ENCODE data around the gene ATP8A1.
"Not testable (repeated sequence)": the region's sequence is repeated elsewhere in the genome, so short reads cannot be mapped to it uniquely, and the experiment has no call there.

Gene ATP8A1

DNA sequence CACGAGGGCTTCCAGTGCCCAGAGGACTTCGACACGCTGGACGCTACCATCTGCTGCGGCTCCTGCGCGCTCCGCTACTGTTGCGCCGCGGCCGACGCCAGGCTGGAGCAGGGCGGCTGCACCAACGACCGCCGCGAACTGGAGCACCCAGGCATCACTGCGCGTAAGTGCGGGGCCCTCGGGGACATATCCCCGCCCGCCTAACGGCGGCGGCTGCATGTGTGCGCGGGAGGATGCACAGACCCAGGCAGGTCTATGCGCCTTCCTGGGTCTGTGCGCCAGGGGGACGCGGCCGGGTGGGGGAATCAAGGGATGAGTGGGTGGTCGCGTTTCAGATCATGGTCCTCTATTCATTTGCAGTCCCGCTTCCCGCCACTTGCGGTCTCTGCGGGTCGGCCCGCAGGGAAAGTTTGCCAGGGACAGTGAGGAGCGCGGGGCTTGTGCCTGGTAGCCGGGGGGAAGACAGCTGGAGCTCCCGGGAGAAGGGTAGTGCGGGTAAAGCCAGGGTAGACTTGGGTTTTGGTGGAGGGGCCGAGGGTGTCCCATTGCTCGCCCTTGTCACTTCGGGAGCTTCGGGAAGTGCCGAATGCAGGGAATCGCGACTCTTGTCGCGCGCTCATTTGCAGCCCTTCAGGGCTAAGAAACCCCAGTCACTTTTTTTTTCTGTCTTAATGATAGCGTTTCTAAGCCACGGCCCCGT is 258.6 kb downstream of the ATP8A1 start:
- DNase-seq: no peak

DNA sequence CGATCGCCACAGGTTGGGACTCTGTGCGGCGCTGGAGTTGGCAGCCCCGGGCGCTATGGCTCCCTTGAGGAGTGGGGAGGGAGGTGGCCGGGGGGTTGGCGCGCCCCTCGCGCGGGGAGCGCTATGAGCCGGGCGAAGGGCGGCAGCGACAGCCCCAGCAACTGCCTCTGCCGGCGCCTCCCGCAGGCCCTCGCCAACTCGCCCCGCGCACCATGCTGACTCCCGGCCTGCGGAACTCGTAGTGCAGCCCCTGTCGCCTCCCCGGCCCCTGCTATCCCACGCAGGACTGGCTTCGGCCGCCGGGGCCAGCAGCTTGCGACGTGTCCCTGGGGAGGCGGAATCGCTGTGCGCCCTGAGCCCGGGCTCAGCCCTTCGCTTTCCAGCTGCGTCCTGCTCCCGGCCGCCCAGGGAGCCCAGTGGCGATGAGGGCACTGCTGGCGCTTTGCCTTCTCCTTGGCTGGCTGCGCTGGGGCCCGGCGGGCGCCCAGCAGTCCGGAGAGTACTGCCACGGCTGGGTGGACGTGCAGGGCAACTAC is 259.2 kb downstream of the ATP8A1 start:
- no peak for DNase-seq

DNA sequence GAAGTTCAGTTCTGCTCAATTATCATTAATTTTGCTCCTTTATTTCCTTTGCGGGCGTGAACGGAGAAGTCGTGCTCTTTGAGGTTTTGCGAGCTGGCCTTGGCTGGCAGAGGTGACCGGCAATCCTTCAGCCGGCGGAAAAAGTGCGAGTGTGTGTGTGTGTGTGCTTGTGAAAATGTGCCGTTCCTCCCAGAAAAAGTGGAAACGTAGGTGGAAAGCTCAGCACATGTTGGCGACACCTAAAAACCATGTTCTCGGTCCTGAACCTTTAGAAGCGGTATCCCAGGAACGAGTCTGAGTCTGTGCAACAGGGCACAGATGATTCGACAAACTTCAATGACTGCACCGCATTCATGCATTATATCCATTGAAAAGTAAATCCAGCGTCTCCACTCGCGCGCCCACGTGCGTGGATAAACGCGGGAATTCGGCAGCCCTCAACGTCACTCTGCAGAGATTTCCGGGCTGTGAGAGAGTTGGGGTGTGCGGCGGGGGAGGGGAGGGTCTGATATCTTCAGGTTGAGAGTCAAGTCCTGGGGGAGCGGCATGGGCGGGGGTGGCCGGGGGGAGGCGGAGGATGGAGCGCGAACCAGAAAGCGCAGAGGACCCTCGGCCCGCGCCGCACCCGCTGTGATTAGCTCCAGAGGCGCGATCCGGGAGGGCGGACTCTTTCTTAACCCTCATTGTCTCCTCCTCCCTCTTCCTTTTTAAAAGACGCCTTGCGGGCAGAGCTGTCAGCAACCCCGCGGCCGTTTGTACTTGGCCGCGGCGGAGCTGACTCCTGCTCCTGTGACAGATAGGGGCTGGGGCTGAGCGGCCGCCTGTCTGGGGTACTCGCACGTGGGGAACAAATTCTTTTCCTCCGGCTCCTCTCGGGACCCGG is 259.9 kb downstream of the ATP8A1 start, which contains the start of gene SHISA3:
Gene SHISA3, plus strand, starts transcription at position 737 of the 883 bp plus-strand sequence. CDS start 569 bp downstream, outside the sequence.
- peak in 1 of 2 donors; percentile 7 for DNase-seq

- DNase-seq: no peak
Measured at GRCh38 chr4:42396361-42396751, 260.5 kb downstream of the ATP8A1 start.

GRCh38 chr4:42395595-42395994 is 261.3 kb downstream of the ATP8A1 start:
- DNase-seq: no peak

DNA sequence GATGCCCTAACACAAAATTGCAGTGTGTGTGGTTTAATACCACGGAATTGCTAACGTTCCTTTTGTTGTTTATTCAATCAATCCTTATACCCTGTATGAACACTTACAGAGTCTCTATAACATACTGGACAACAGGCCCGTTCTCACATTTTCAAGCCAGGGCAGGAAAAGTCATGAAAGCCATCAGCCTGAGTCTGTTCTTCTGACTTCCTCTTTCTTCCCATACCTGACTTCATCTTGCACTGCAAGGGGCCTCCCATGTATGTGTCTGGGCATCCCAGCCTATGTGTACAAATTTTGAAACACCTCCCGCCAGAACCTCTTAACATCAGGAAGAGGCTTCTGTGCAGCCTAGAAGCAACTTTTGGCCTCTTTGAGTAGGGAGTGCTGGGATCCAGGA is 264.5 kb downstream of the ATP8A1 start:
- no peak for DNase-seq

GRCh38 chr4:42391981-42392380 is 264.9 kb downstream of the ATP8A1 start:
- DNase-seq: no peak

- DNase-seq: no peak
Measured at GRCh38 chr4:42391355-42391664, 265.6 kb downstream of the ATP8A1 start.

DNA sequence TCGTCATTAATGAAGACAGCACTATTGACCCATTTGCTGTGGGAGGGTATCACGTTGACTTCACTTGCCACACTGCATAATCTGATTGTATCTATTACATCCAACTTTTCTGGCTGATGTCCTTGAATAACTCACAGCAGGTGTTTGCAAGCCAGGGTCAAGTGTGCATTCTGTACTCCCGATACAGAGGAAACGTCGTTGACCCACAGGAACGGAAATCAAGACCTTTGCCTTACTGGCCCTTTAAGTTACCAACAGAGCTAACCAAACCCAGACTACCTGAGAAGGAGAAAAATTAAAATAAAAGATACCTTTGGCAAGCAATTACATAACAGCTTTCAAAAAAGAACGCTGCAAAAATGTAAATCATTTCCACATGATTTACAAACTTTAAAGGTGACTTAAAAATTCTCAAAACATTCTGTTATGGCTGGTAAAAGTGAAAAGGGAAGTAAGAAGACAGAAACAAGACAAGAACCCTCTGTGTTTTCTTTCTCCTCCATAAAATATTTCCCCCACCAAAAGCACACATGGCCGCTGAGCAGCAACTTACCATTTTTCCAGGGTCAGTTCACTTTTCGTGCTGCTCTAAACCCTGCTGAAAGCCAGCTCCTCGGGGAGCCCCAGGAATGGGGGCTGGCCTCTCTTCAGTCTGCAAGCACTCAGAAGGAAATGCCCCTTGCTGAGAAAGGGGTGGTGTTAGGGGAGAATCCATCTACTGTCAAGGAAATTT is 266.1 kb downstream of the ATP8A1 start:
- DNase-seq: no peak

DNA sequence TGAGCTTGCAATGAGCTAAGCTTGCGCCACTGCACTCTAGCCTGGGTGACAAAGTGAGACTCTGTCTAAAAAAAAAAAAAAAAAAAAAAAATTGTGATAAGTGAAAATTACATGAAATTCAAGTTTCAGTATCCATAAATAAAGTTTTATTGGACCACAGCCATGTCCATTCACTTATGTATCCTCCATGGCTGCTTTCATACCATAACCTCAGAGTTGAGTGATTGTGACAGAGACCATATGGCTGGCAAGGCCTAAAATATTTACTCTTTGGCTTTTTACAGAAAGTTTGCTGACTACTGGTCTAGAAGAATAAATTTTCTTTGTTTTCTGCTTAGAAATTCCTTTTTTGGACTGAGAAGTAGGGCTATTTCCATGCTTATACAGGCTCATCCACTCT is 271.4 kb downstream of the ATP8A1 start:
- DNase-seq: no peak

DNA sequence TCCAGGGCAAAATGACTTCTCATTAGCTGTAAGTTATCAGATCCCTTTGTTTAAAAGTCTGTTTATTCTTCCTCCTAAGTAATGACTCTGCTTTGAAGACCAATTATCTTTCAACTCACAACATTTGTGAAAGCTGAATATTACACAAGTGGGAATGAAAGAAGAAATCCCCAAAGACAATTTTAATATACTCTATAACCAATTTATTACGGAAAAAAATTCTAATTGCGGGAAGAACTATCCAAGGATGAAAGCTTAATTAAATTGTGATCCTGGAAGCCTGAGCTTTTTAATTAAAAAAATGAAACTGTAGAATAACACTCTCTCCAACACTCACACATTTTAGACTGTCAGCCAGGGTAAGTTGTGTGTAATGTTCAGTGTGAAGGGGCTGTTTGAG is 275.2 kb downstream of the ATP8A1 start:
- DNase-seq: no peak

DNA sequence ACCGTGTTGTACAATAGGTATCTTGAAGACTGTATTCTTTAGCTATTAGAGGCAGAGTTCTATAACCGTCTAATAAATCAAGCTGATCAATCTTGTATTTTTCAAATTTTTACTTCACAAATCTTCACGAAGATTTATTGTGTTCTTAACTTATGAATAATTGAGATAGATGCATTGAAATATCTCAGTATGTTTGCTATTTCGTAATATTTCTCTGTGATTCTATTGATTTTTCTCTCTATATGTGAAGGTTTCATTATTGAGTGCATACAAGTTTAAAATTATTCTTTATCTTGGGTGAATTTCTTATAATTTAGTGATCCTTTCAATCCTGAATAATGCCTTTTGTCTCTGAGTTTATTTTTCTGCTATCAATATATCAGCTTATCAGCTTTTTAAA is 279.4 kb downstream of the ATP8A1 start:
- DNase-seq: no peak

DNA sequence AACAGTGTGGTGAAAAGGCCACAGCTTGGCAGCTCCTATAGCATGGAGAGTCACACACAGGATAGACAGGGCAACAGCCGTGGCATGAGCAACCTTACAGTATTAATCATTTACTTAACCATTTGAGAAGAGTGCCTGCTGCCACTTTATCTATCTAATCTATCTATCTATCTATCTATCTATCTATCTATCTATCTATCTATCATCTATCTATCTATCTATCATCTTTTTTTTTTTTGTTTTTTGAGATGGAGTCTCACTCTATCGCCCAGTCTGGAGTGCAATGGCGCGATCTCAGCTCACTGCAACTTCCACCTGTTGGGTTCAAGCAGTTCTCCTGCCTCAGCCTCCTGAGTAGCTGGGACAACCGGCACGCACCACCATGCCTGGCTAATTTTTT is 284.6 kb downstream of the ATP8A1 start:
- not testable (repeated sequence) for DNase-seq

- peak; percentile 22 to 33 for DNase-seq
Measured at GRCh38 chr4:42371305-42372252, 285.3 kb downstream of the ATP8A1 start.

DNA sequence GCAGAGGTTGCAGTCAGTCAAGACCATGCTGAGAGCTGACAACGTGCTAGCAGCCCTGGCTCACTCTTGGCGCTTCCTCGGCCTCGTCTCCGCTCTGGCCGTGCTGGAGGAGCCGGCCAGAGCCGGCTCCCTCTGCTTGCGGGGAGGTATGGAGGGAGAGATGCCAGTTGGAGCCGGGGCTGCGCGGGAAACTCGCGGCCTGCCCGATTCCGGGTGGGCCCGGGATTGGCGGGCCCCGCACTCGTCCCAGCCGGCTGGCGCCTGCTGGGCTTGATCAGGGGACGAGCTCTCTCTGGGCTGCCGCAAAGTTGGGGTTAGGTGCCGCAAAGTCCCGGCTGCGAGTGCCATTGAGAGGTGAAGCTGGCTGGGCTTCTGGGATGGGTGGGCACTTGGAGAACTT is 287.4 kb downstream of the ATP8A1 start:
- no peak for DNase-seq

DNA sequence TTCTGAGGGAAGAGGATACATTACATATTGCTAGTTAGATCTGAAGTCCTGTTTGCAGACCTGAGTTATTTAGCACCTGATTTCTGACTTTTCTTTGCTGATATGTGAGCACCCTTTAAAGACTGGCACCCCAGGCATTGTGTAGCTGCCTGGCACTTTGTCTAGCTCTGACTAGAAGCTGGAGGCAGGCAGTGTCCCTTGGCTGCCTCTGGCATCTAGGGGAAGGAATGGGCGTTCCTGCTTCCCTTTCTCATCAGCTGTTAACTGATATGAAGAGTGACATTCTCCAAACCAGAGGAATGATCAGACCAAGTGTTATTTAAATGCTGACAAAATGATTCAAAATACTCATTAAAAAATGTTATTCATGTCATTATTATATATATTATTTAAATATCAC is 289.9 kb downstream of the ATP8A1 start:
- no peak for DNase-seq

GRCh38 chr4:42364266-42365053 is 292.4 kb downstream of the ATP8A1 start:
- no peak for DNase-seq

GRCh38 chr4:42363614-42364013 is 293.3 kb downstream of the ATP8A1 start:
- DNase-seq: no peak

GRCh38 chr4:42362591-42362990 is 294.3 kb downstream of the ATP8A1 start:
- DNase-seq: no peak

- DNase-seq: no peak
Measured at GRCh38 chr4:42361456-42361855, 295.4 kb downstream of the ATP8A1 start.

- DNase-seq: no peak
Measured at GRCh38 chr4:42360256-42360669, 296.6 kb downstream of the ATP8A1 start.
